Activated CD4-positive, alpha-beta T cell treated with anti-CD3 and anti-CD28 coated beads, Interleukin-2, amount 50 U/mL, for 24 hours (primary cell): Measurements from ENCODE around the gene ACOX3.
"Not testable (repeated sequence)": the region's sequence is repeated elsewhere in the genome, so short reads cannot be mapped to it uniquely, and the experiment has no call there.

ENCODE experiments used
- DNase-seq, 2 donors: peaks; one replicate each; pipeline ENCODE4 v3.0.0-alpha.2; 2020; ENCODE audit warnings: low read depth in 1 of 2, low spot score in 1 of 2

The ACOX3 gene

GRCh38 chr4:8355864-8356565, 84.5 kb downstream of the ACOX3 start:
- DNase-seq = no peak

- DNase-seq = no peak
Observed at GRCh38 chr4:8355306-8355705, 85.2 kb downstream of the ACOX3 start.

GRCh38 chr4:8353912-8354453, 86.5 kb downstream of the ACOX3 start:
- no peak for DNase-seq

GRCh38 chr4:8353158-8353669, 87.3 kb downstream of the ACOX3 start:
- no peak for DNase-seq

- DNase-seq = no peak
Observed at GRCh38 chr4:8352368-8353157, 88.0 kb downstream of the ACOX3 start.

GRCh38 chr4:8351931-8352367, 88.6 kb downstream of the ACOX3 start:
- DNase-seq = no peak

- DNase-seq = no peak
Observed at GRCh38 chr4:8350841-8351461, 89.6 kb downstream of the ACOX3 start.

GRCh38 chr4:8350352-8350751, 90.2 kb downstream of the ACOX3 start:
- DNase-seq = no peak

GRCh38 chr4:8349664-8350236, 90.8 kb downstream of the ACOX3 start:
- no peak for DNase-seq

GRCh38 chr4:8349236-8349635, 91.3 kb downstream of the ACOX3 start:
- not testable (repeated sequence) for DNase-seq

GRCh38 chr4:8348071-8348470, 92.5 kb downstream of the ACOX3 start:
- DNase-seq = no peak

- DNase-seq = no peak
Observed at GRCh38 chr4:8347660-8348059, 92.9 kb downstream of the ACOX3 start.

GRCh38 chr4:8346838-8347605, 93.5 kb downstream of the ACOX3 start:
- no peak for DNase-seq

GRCh38 chr4:8345946-8346814, 94.3 kb downstream of the ACOX3 start:
- no peak for DNase-seq

- DNase-seq = no peak
Observed at GRCh38 chr4:8345053-8345945, 95.2 kb downstream of the ACOX3 start.

GRCh38 chr4:8344377-8344776, 96.1 kb downstream of the ACOX3 start:
- DNase-seq = no peak

GRCh38 chr4:8343967-8344331, 96.6 kb downstream of the ACOX3 start:
- no peak for DNase-seq

GRCh38 chr4:8343262-8343966, 97.1 kb downstream of the ACOX3 start:
- no peak for DNase-seq
